Spleen (tissue), 11 donors: ENCODE measurements around the gene ISG20. TPM values are rescaled to one million over a fixed set of nuclear protein-coding genes. Genes with fewer than 3 reads are reported as not detected.
A peak's percentile ranks its signal among the peaks of the same experiment; 100 is the strongest.

Source experiments
- DNase-seq: peaks from one replicate; pipeline ENCODE4 v3.0.0-alpha.2; 2020
- H3K27ac ChIP-seq, 8 donors: fragments of 200-600 bp; sonication (generic) in 7 of 8; 1 replicate in 4 of 8; 2 replicates in 4 of 8; pipeline versions ENCODE4 v1.5.0 to v1.8.0; 2016 to 2021; ENCODE audit warnings: inconsistent platforms in 4 of 8, mild to moderate bottlenecking in 4 of 8, moderate library complexity in 1 of 8
- H3K27me3 ChIP-seq, 7 donors: fragments of 200-600 bp; sonication (generic) in 6 of 7; replicated peaks in 1 of 7; 1 replicate in 4 of 7; 2 replicates in 3 of 7; pipeline versions ENCODE4 v1.5.0 to v1.8.0; 2016 to 2021; ENCODE audit warnings: inconsistent platforms in 3 of 7, mild to moderate bottlenecking in 1 of 7
- H3K36me3 ChIP-seq, 6 donors: fragments of 200-600 bp; sonication (generic) in 5 of 6; 1 replicate in 4 of 6; 2 replicates in 2 of 6; pipeline versions ENCODE4 v1.5.0 to v1.8.0; 2016 to 2021; ENCODE audit warnings: inconsistent platforms in 2 of 6
- H3K4me1 ChIP-seq, 6 donors: fragments of 200-600 bp; sonication (generic) in 5 of 6; 1 replicate in 3 of 6; 2 replicates in 3 of 6; pipeline versions ENCODE4 v1.5.0 to v1.8.0; 2016 to 2021; ENCODE audit warnings: inconsistent platforms in 3 of 6
- H3K4me3 ChIP-seq, 8 donors: fragments of 200-600 bp; sonication (generic) in 7 of 8; 1 replicate in 4 of 8; 2 replicates in 4 of 8; pipeline versions ENCODE4 v1.5.0 to v1.8.0; 2016 to 2021; ENCODE audit warnings: inconsistent platforms in 4 of 8, mild to moderate bottlenecking in 4 of 8, moderate library complexity in 2 of 8
- H3K9me3 ChIP-seq, 8 donors: fragments of 200-600 bp; sonication (generic) in 7 of 8; 1 replicate in 4 of 8; 2 replicates in 4 of 8; pipeline versions ENCODE4 v1.5.0 to v1.8.0; 2016 to 2021; ENCODE audit warnings: inconsistent platforms in 4 of 8
- CTCF ChIP-seq, 11 experiments: fragments of 200-600 bp in 7 of 11; fragments of 450-650 bp in 4 of 11; sonication (generic) in 4 of 11; IDR thresholded peaks in 8 of 11; conservative IDR thresholded peaks in 3 of 11; 1 replicate in 7 of 11; 2 replicates in 4 of 11; pipeline versions ENCODE4 v1.4.0 to v1.8.0; 2016 to 2021; ENCODE audit warnings: antibody characterized with exemption in 11 of 11, inconsistent platforms in 4 of 11, mild to moderate bottlenecking in 1 of 11
- POLR2A ChIP-seq, 3 donors: fragments of 450-650 bp; IDR thresholded peaks; one replicate each; pipeline ENCODE4 v1.5.1; 2017; ENCODE audit warnings: antibody characterized with exemption in 3 of 3, mild to moderate bottlenecking in 1 of 3
- POLR2AphosphoS5 ChIP-seq, 3 donors: sonication (generic); formaldehyde crosslinking; IDR thresholded peaks; one replicate each; pipeline ENCODE4 v1.5.1; 2017; ENCODE audit warnings: antibody characterized with exemption in 3 of 3
- WGBS, 5 donors: extraction: QIAGEN DNeasy Blood & Tissue Kit in 3 of 5; methylation state at CpG; one replicate each; pipeline versions ENCODE4 v1.1.5 to v1.1.7; 2013 to 2018; 5-methylcytosine and 5-hydroxymethylcytosine counted together
- intact Hi-C: fragments of 100-400 bp; cut with DNase I; formaldehyde crosslinking; loops from one replicate; pipeline ENCODE4 v1.15.0; 2023; ENCODE audit warnings: low total_unique reads
- polyA plus RNA-seq, 3 donors: library from polyadenylated mRNA; stranded (reverse); fragments of 200-250 nt; gene quantifications; one replicate each; pipeline ENCODE4 v1.2.1, GENCODE V29; 2013
- total RNA-seq, 7 donors: library from RNA; depleted of rRNA in 3 of 7; stranded (reverse); fragments of >200 nt in 3 of 7; fragmentation: NEBNext Ultra II Directional in 4 of 7; extraction: Animal tissue kit (Norgen Biotek cat#: 25700) in 4 of 7; gene quantifications; one replicate each; pipeline versions ENCODE4 v1.1.0 to v1.2.1, GENCODE V29; 2016 to 2021
- donor health status: healthy with polysubstance abuse.
- donor health status: DM: no; HTN: no; CAD: no; lungs with moderate emphysema.
- donor health status: DM: no; HTN: no; CAD: no.
- donor health status: Bipolar disorder and iron deficiency.
- donor health status: healthy.
- donor health status: DM: no; HTN: no; CAD: no.
- donor health status: DM: yes; HTN: yes; CAD: no.

Gene ISG20
- total and polyA plus RNA-seq, 10 donors, result 70.5 to 365 (median 142) TPM

GRCh38 chr15:88619796-88620195 is 19.0 kb upstream of the ISG20 start:
- Histone ChIP-seq H3K27ac (no peak overlapping the region), H3K4me3 (no peak overlapping the region), H3K4me1 (peaks cover 24 to 43% (median 39%) of the 10 kb centered on the region in 6 donors), H3K36me3 (peaks cover 0 to 10% (median 0%) of the 10 kb centered on the region in 6 donors), H3K27me3 (peaks cover 0 to 2% (median 0%) of the 10 kb centered on the region in 7 donors), H3K9me3 (no peaks in the 10 kb centered on the region)
- no peak for DNase-seq
- intact Hi-C loops, result loop anchor here (5.0 to 10.0 kb wide), 3 partner anchors 43 to 278 kb away; partner anchors contain the start of gene HAPLN3
- WGBS, 5 donors, result 81 to 94% (median 88%) methylated on average over 2 of the region's 2 CpGs
- no peak for TF ChIP-seq POLR2AphosphoS5 (IDR thresholded peaks at IDR 0.05)

GRCh38 chr15:88620995-88621772 is 17.6 kb upstream of the ISG20 start, which contains the start of gene AEN:
AEN (plus strand) TSS chr15:88621340; CDS start chr15:88626210, 4,870 bp downstream.
- WGBS, 5 donors, result 0 to 3% (median 1%) methylated on average over 10 to 71 of the region's 71 CpGs
- H3K36me3 ChIP-seq, result peaks cover 0 to 18% (median 3%) of the 10 kb centered on the region in 6 donors
- peaks cover 32 to 57% (median 53%) of the 10 kb centered on the region in 6 donors for H3K4me1 ChIP-seq
- intact Hi-C loops, result loop anchor here (5.0 to 10.0 kb wide), 3 partner anchors 41 to 276 kb away; partner anchors contain the start of gene HAPLN3
- H3K9me3 ChIP-seq, result no peaks in the 10 kb centered on the region
- H3K4me3 ChIP-seq, result peak within 1 kb of the TSS; percentile 75 to 100 (median 98)
- DNase-seq, result peak; percentile 98
- no peaks in the 10 kb centered on the region for H3K27me3 ChIP-seq
- TF ChIP-seq POLR2AphosphoS5 (IDR thresholded peaks at IDR 0.05) (peak; percentile 86 to 94 (median 90)), CTCF (IDR thresholded peaks at IDR 0.05 in 8 of 11, conservative IDR thresholded peaks at IDR 0.05 in 3 of 11) (peak in 7 of 11 experiments; percentile 19 to 68 (median 50)), POLR2A (IDR thresholded peaks at IDR 0.05) (no peak)
- H3K27ac ChIP-seq, result peak within 1 kb of the TSS; percentile 66 to 99 (median 94)

GRCh38 chr15:88621789-88622604 is 16.8 kb upstream of the ISG20 start:
- Histone ChIP-seq H3K27me3 (no peaks in the 10 kb centered on the region), H3K9me3 (no peaks in the 10 kb centered on the region), H3K27ac (peak overlapping the region; percentile 66 to 99 (median 94)), H3K4me1 (peaks cover 38 to 65% (median 61%) of the 10 kb centered on the region in 6 donors), H3K36me3 (peaks cover 0 to 26% (median 9%) of the 10 kb centered on the region in 6 donors), H3K4me3 (peak overlapping the region; percentile 75 to 100 (median 98))
- intact Hi-C loops, result loop anchor here (5.0 to 10.0 kb wide), 3 partner anchors 40 to 275 kb away; partner anchors contain the start of gene HAPLN3
- 6 to 13% (median 8%) methylated on average over 17 of the region's 17 CpGs for WGBS, 5 donors
- TF ChIP-seq POLR2AphosphoS5 (IDR thresholded peaks at IDR 0.05), result peak in 2 of 3 donors; percentile 39 to 84
- TF ChIP-seq CTCF (IDR thresholded peaks at IDR 0.05 in 8 of 11, conservative IDR thresholded peaks at IDR 0.05 in 3 of 11), result no peak
- peak in 2 of 3 donors; percentile 9 to 43 for TF ChIP-seq POLR2A (IDR thresholded peaks at IDR 0.05)
- DNase-seq, result no peak

- intact Hi-C loops, result loop anchor here (5.0 to 10.0 kb wide), 3 partner anchors 40 to 275 kb away; partner anchors contain the start of gene HAPLN3
- no peak for DNase-seq
- H3K27ac ChIP-seq, result peak overlapping the region; percentile 66 to 99 (median 94)
- no peaks in the 10 kb centered on the region for H3K9me3 ChIP-seq
- H3K4me3 ChIP-seq, result peak overlapping the region; percentile 75 to 100 (median 98)
- WGBS, 5 donors, result 20 to 38% (median 33%) methylated on average over 5 of the region's 5 CpGs
- H3K27me3 ChIP-seq, result no peaks in the 10 kb centered on the region
- peaks cover 43 to 71% (median 67%) of the 10 kb centered on the region in 6 donors for H3K4me1 ChIP-seq
- no peak for TF ChIP-seq POLR2AphosphoS5 (IDR thresholded peaks at IDR 0.05)
- no peak for TF ChIP-seq POLR2A (IDR thresholded peaks at IDR 0.05)
- no peak for TF ChIP-seq CTCF (IDR thresholded peaks at IDR 0.05 in 8 of 11, conservative IDR thresholded peaks at IDR 0.05 in 3 of 11)
- H3K36me3 ChIP-seq, result peaks cover 0 to 31% (median 10%) of the 10 kb centered on the region in 6 donors
Measured at GRCh38 chr15:88622605-88622975, 16.2 kb upstream of the ISG20 start.
